ENCODE data around the gene CD3G. TPM values are rescaled to one million over a fixed set of nuclear protein-coding genes. Genes with fewer than 3 reads are reported as not detected.

CD3G gene
- total and polyA plus RNA-seq, 11 donors, result 0.10 to 4.3 (median 0.40) TPM; not detected in 4

- Histone ChIP-seq H3K36me3 (peaks cover 3 to 99% (median 98%) of the 10 kb centered on the region in 9 donors), H3K27me3 (no peaks in the 10 kb centered on the region), H3K4me3 (no peak overlapping the region), H3K27ac (peak overlapping the region in 3 of 12 donors; percentile 3 to 10 (median 5)), H3K9me3 (no peaks in the 10 kb centered on the region), H3K4me1 (peaks cover 0 to 2% (median 0%) of the 10 kb centered on the region in 12 donors)
- DNase-seq (no peak), ATAC-seq (peak in 2 of 4 donors; percentile 36 to 52)
- TF ChIP-seq POLR2A (IDR thresholded peaks at IDR 0.05), result no peak
- TF ChIP-seq CTCF (IDR thresholded peaks at IDR 0.05), result no peak
- intact Hi-C loops (cut with DNase I), result loop anchor here in 3 of 10 donors (5.0 to 10.0 kb wide), 3 partner anchors 112 to 117 kb away; no protein-coding TSS in a partner anchor
These were observed 36.4 kb downstream of the CD3G start for GRCh38 chr11:118380571-118380970.

GRCh38 chr11:118382954-118383353 lies 38.8 kb downstream of the CD3G start:
- intact Hi-C loops (cut with DNase I), result loop anchor here in 3 of 10 donors (5.0 to 10.0 kb wide), 3 partner anchors 109 to 114 kb away; no protein-coding TSS in a partner anchor
- ATAC-seq, result no peak

GRCh38 chr11:118383657-118384056 lies 39.5 kb downstream of the CD3G start:
- Histone ChIP-seq H3K4me1 (peaks cover 0 to 2% (median 0%) of the 10 kb centered on the region in 12 donors), H3K36me3 (peaks cover 3 to 99% (median 98%) of the 10 kb centered on the region in 9 donors), H3K4me3 (no peak overlapping the region), H3K27ac (no peak overlapping the region), H3K9me3 (no peaks in the 10 kb centered on the region), H3K27me3 (no peaks in the 10 kb centered on the region)
- ATAC-seq (no peak), DNase-seq (no peak)
- 97 to 99% (median 98%) methylated on average over 3 of the region's 3 CpGs for WGBS, 4 donors
- TF ChIP-seq POLR2A (IDR thresholded peaks at IDR 0.05) (no peak), CTCF (IDR thresholded peaks at IDR 0.05) (no peak)
- intact Hi-C loops (cut with DNase I), result loop anchor here in 3 of 10 donors (5.0 to 10.0 kb wide), 3 partner anchors 109 to 114 kb away; no protein-coding TSS in a partner anchor

More at GRCh38 chr11:118382954-118383353, 38.8 kb downstream of the CD3G start:
- H3K9me3 ChIP-seq, result no peaks in the 10 kb centered on the region
- H3K4me1 ChIP-seq, result peaks cover 0 to 2% (median 0%) of the 10 kb centered on the region in 12 donors
- TF ChIP-seq POLR2A (IDR thresholded peaks at IDR 0.05) (no peak), CTCF (IDR thresholded peaks at IDR 0.05) (no peak)
- no peaks in the 10 kb centered on the region for H3K27me3 ChIP-seq
- H3K4me3 ChIP-seq, result no peak overlapping the region
- H3K27ac ChIP-seq, result no peak overlapping the region
- peaks cover 3 to 100% (median 98%) of the 10 kb centered on the region in 9 donors for H3K36me3 ChIP-seq
- WGBS, 4 donors, result 92 to 97% (median 93%) methylated on average over 3 of the region's 3 CpGs
- no peak for DNase-seq

- WGBS, 4 donors, result 90 to 96% (median 91%) methylated on average over 6 of the region's 6 CpGs
- Histone ChIP-seq H3K27me3 (no peaks in the 10 kb centered on the region), H3K4me3 (no peak overlapping the region), H3K4me1 (peaks cover 0 to 16% (median 5%) of the 10 kb centered on the region in 12 donors), H3K36me3 (peaks cover 0 to 83% (median 66%) of the 10 kb centered on the region in 9 donors), H3K9me3 (no peaks in the 10 kb centered on the region), H3K27ac (peak overlapping the region in 1 of 12 donors; percentile 3)
- no peak for TF ChIP-seq POLR2A (IDR thresholded peaks at IDR 0.05)
- TF ChIP-seq CTCF (IDR thresholded peaks at IDR 0.05), result no peak
- no peak for DNase-seq
- intact Hi-C loops (cut with DNase I), result loop anchor here in 1 of 10 donors (5.0 kb wide), 1 partner anchor 366 kb away; no protein-coding TSS in a partner anchor
- ATAC-seq, result no peak
These were observed 52.0 kb downstream of the CD3G start for GRCh38 chr11:118396097-118396501.

Measured in heart left ventricle (tissue), 16 donors.